ENCODE data around the gene MAP7.

Gene MAP7

GRCh38 chr6:136446145-136446544 is 104.1 kb downstream of the MAP7 start:
- Histone ChIP-seq H2BK15ac (replicated peaks; ENCODE audit: low read depth) (no peak overlapping the region), H4K8ac (ENCODE audit: low read depth, low read length) (no peak overlapping the region), H3K23ac (ENCODE audit: low read length) (no peak overlapping the region), H3K56ac (ENCODE audit: low read length) (no peak overlapping the region), H4K5ac (ENCODE audit: low read length) (no peak overlapping the region), H3K79me2 (ENCODE audit: control insufficient read depth, insufficient read depth, low read length) (no peaks in the 10 kb centered on the region), H2BK120ac (ENCODE audit: low read depth, low read length) (no peak overlapping the region), H3K4ac (ENCODE audit: low read depth, low read length) (no peak overlapping the region), H3K18ac (ENCODE audit: low read length) (no peak overlapping the region), H3K9ac (ENCODE audit: low read length) (no peak overlapping the region), H3K36me3 (ENCODE audit: control insufficient read depth, insufficient read depth, low read length) (no peaks in the 10 kb centered on the region), H2BK5ac (ENCODE audit: low read length) (no peak overlapping the region), H3K27me3 (ENCODE audit: insufficient read depth, low read length, poor library complexity) (no peaks in the 10 kb centered on the region), H3K79me1 (ENCODE audit: low read length) (no peaks in the 10 kb centered on the region), H3K4me3 (ENCODE audit: low read length) (no peak overlapping the region), H3K27ac (ENCODE audit: low read depth, low read length) (no peak overlapping the region), H3K4me1 (ENCODE audit: control insufficient read depth, low read depth, low read length) (peaks cover 2% of the 10 kb centered on the region), H3K4me2 (ENCODE audit: low read length) (no peak overlapping the region), H2AK5ac (ENCODE audit: low read length) (no peak overlapping the region)
- no CpG with 5 or more reads among the region's 2 CpGs for WGBS (ENCODE audit: extremely low coverage, insufficient coverage, low lambda C conversion rate)
- DNase-seq = no peak

GRCh38 chr6:136445063-136445462 is 105.2 kb downstream of the MAP7 start:
- no peak overlapping the region for H4K8ac ChIP-seq (ENCODE audit: low read depth, low read length)
- no peak overlapping the region for H3K23ac ChIP-seq (ENCODE audit: low read length)
- no peaks in the 10 kb centered on the region for H3K79me2 ChIP-seq (ENCODE audit: control insufficient read depth, insufficient read depth, low read length)
- H3K4me2 ChIP-seq (ENCODE audit: low read length) = no peak overlapping the region
- no peak overlapping the region for H3K4me3 ChIP-seq (ENCODE audit: low read length)
- H3K56ac ChIP-seq (ENCODE audit: low read length) = no peak overlapping the region
- no peaks in the 10 kb centered on the region for H3K36me3 ChIP-seq (ENCODE audit: control insufficient read depth, insufficient read depth, low read length)
- H3K27ac ChIP-seq (ENCODE audit: low read depth, low read length) = no peak overlapping the region
- H3K4me1 ChIP-seq (ENCODE audit: control insufficient read depth, low read depth, low read length) = peaks cover 2% of the 10 kb centered on the region
- no peak overlapping the region for H2BK5ac ChIP-seq (ENCODE audit: low read length)
- DNase-seq = no peak
- H3K18ac ChIP-seq (ENCODE audit: low read length) = no peak overlapping the region
- H2BK120ac ChIP-seq (ENCODE audit: low read depth, low read length) = no peak overlapping the region
- no peak overlapping the region for H3K9ac ChIP-seq (ENCODE audit: low read length)
- H4K5ac ChIP-seq (ENCODE audit: low read length) = no peak overlapping the region
- H3K4ac ChIP-seq (ENCODE audit: low read depth, low read length) = no peak overlapping the region
- H3K27me3 ChIP-seq (ENCODE audit: insufficient read depth, low read length, poor library complexity) = no peaks in the 10 kb centered on the region
- no CpG with 5 or more reads among the region's 3 CpGs for WGBS (ENCODE audit: extremely low coverage, insufficient coverage, low lambda C conversion rate)
- no peak overlapping the region for H2BK15ac ChIP-seq (replicated peaks; ENCODE audit: low read depth)
- H3K79me1 ChIP-seq (ENCODE audit: low read length) = no peaks in the 10 kb centered on the region
- no peak overlapping the region for H2AK5ac ChIP-seq (ENCODE audit: low read length)

- no peak overlapping the region for H3K27ac ChIP-seq (ENCODE audit: low read depth, low read length)
- H4K8ac ChIP-seq (ENCODE audit: low read depth, low read length) = no peak overlapping the region
- DNase-seq = no peak
- H3K27me3 ChIP-seq (ENCODE audit: insufficient read depth, low read length, poor library complexity) = no peaks in the 10 kb centered on the region
- no peak overlapping the region for H3K23ac ChIP-seq (ENCODE audit: low read length)
- H3K36me3 ChIP-seq (ENCODE audit: control insufficient read depth, insufficient read depth, low read length) = no peaks in the 10 kb centered on the region
- no peak overlapping the region for H3K18ac ChIP-seq (ENCODE audit: low read length)
- no peak overlapping the region for H2BK120ac ChIP-seq (ENCODE audit: low read depth, low read length)
- no peak overlapping the region for H2BK15ac ChIP-seq (replicated peaks; ENCODE audit: low read depth)
- peaks cover 4% of the 10 kb centered on the region for H3K79me1 ChIP-seq (ENCODE audit: low read length)
- no peak overlapping the region for H4K5ac ChIP-seq (ENCODE audit: low read length)
- H3K4me3 ChIP-seq (ENCODE audit: low read length) = no peak overlapping the region
- no peak overlapping the region for H3K4me2 ChIP-seq (ENCODE audit: low read length)
- peaks cover 2% of the 10 kb centered on the region for H3K4me1 ChIP-seq (ENCODE audit: control insufficient read depth, low read depth, low read length)
- H3K56ac ChIP-seq (ENCODE audit: low read length) = no peak overlapping the region
- H2AK5ac ChIP-seq (ENCODE audit: low read length) = no peak overlapping the region
- no peak overlapping the region for H3K9ac ChIP-seq (ENCODE audit: low read length)
- peaks cover 2% of the 10 kb centered on the region for H3K79me2 ChIP-seq (ENCODE audit: control insufficient read depth, insufficient read depth, low read length)
- no peak overlapping the region for H3K4ac ChIP-seq (ENCODE audit: low read depth, low read length)
- no CpG with 5 or more reads among the region's 2 CpGs for WGBS (ENCODE audit: extremely low coverage, insufficient coverage, low lambda C conversion rate)
- no peak overlapping the region for H2BK5ac ChIP-seq (ENCODE audit: low read length)
Observed at GRCh38 chr6:136440203-136440602, 110.0 kb downstream of the MAP7 start.

GRCh38 chr6:136439514-136440190 is 110.6 kb downstream of the MAP7 start:
- no peak overlapping the region for H3K27ac ChIP-seq (ENCODE audit: low read depth, low read length)
- H2BK5ac ChIP-seq (ENCODE audit: low read length) = no peak overlapping the region
- H3K27me3 ChIP-seq (ENCODE audit: insufficient read depth, low read length, poor library complexity) = no peaks in the 10 kb centered on the region
- no peak overlapping the region for H2BK120ac ChIP-seq (ENCODE audit: low read depth, low read length)
- peaks cover 4% of the 10 kb centered on the region for H3K79me1 ChIP-seq (ENCODE audit: low read length)
- H2AK5ac ChIP-seq (ENCODE audit: low read length) = no peak overlapping the region
- H3K4me1 ChIP-seq (ENCODE audit: control insufficient read depth, low read depth, low read length) = no peaks in the 10 kb centered on the region
- no peak overlapping the region for H3K56ac ChIP-seq (ENCODE audit: low read length)
- H3K18ac ChIP-seq (ENCODE audit: low read length) = no peak overlapping the region
- no peak for DNase-seq
- no peak overlapping the region for H3K4ac ChIP-seq (ENCODE audit: low read depth, low read length)
- no peak overlapping the region for H4K5ac ChIP-seq (ENCODE audit: low read length)
- no peak overlapping the region for H3K4me3 ChIP-seq (ENCODE audit: low read length)
- H3K23ac ChIP-seq (ENCODE audit: low read length) = no peak overlapping the region
- H3K9ac ChIP-seq (ENCODE audit: low read length) = no peak overlapping the region
- no peak overlapping the region for H4K8ac ChIP-seq (ENCODE audit: low read depth, low read length)
- WGBS (ENCODE audit: extremely low coverage, insufficient coverage, low lambda C conversion rate) = no CpG with 5 or more reads among the region's 9 CpGs
- no peaks in the 10 kb centered on the region for H3K36me3 ChIP-seq (ENCODE audit: control insufficient read depth, insufficient read depth, low read length)
- peaks cover 2% of the 10 kb centered on the region for H3K79me2 ChIP-seq (ENCODE audit: control insufficient read depth, insufficient read depth, low read length)
- no peak overlapping the region for H2BK15ac ChIP-seq (replicated peaks; ENCODE audit: low read depth)
- no peak overlapping the region for H3K4me2 ChIP-seq (ENCODE audit: low read length)

- Histone ChIP-seq H3K27me3 (ENCODE audit: insufficient read depth, low read length, poor library complexity) (no peaks in the 10 kb centered on the region), H2BK120ac (ENCODE audit: low read depth, low read length) (no peak overlapping the region), H4K5ac (ENCODE audit: low read length) (no peak overlapping the region), H3K4me1 (ENCODE audit: control insufficient read depth, low read depth, low read length) (no peaks in the 10 kb centered on the region), H2BK5ac (ENCODE audit: low read length) (no peak overlapping the region), H3K56ac (ENCODE audit: low read length) (no peak overlapping the region), H3K4ac (ENCODE audit: low read depth, low read length) (no peak overlapping the region), H4K8ac (ENCODE audit: low read depth, low read length) (no peak overlapping the region), H3K4me2 (ENCODE audit: low read length) (no peak overlapping the region), H3K18ac (ENCODE audit: low read length) (no peak overlapping the region), H3K23ac (ENCODE audit: low read length) (no peak overlapping the region), H3K36me3 (ENCODE audit: control insufficient read depth, insufficient read depth, low read length) (no peaks in the 10 kb centered on the region), H3K9ac (ENCODE audit: low read length) (no peak overlapping the region), H2AK5ac (ENCODE audit: low read length) (no peak overlapping the region), H3K79me1 (ENCODE audit: low read length) (peaks cover 6% of the 10 kb centered on the region), H2BK15ac (replicated peaks; ENCODE audit: low read depth) (no peak overlapping the region), H3K4me3 (ENCODE audit: low read length) (no peak overlapping the region), H3K79me2 (ENCODE audit: control insufficient read depth, insufficient read depth, low read length) (peaks cover 2% of the 10 kb centered on the region), H3K27ac (ENCODE audit: low read depth, low read length) (no peak overlapping the region)
- DNase-seq = no peak
- no CpG with 5 or more reads among the region's 3 CpGs for WGBS (ENCODE audit: extremely low coverage, insufficient coverage, low lambda C conversion rate)
Observed at GRCh38 chr6:136438441-136438840, 111.8 kb downstream of the MAP7 start.

GRCh38 chr6:136437246-136437645 is 113.0 kb downstream of the MAP7 start:
- Histone ChIP-seq H2AK5ac (ENCODE audit: low read length) (no peak overlapping the region), H3K4ac (ENCODE audit: low read depth, low read length) (no peak overlapping the region), H3K36me3 (ENCODE audit: control insufficient read depth, insufficient read depth, low read length) (no peaks in the 10 kb centered on the region), H3K4me3 (ENCODE audit: low read length) (no peak overlapping the region), H3K9ac (ENCODE audit: low read length) (no peak overlapping the region), H3K23ac (ENCODE audit: low read length) (no peak overlapping the region), H3K27me3 (ENCODE audit: insufficient read depth, low read length, poor library complexity) (no peaks in the 10 kb centered on the region), H2BK5ac (ENCODE audit: low read length) (no peak overlapping the region), H3K27ac (ENCODE audit: low read depth, low read length) (no peak overlapping the region), H3K79me2 (ENCODE audit: control insufficient read depth, insufficient read depth, low read length) (peaks cover 2% of the 10 kb centered on the region), H2BK15ac (replicated peaks; ENCODE audit: low read depth) (no peak overlapping the region), H4K5ac (ENCODE audit: low read length) (no peak overlapping the region), H2BK120ac (ENCODE audit: low read depth, low read length) (no peak overlapping the region), H3K56ac (ENCODE audit: low read length) (no peak overlapping the region), H3K79me1 (ENCODE audit: low read length) (peaks cover 6% of the 10 kb centered on the region), H3K18ac (ENCODE audit: low read length) (no peak overlapping the region), H4K8ac (ENCODE audit: low read depth, low read length) (no peak overlapping the region), H3K4me1 (ENCODE audit: control insufficient read depth, low read depth, low read length) (no peaks in the 10 kb centered on the region), H3K4me2 (ENCODE audit: low read length) (no peak overlapping the region)
- no CpG with 5 or more reads among the region's 3 CpGs for WGBS (ENCODE audit: extremely low coverage, insufficient coverage, low lambda C conversion rate)
- no peak for DNase-seq

Data from mesendoderm (in vitro differentiated cells).